Measurements from ENCODE around the gene APEH.

APEH gene

GRCh38 chr3:49661281-49661680 lies 12.9 kb upstream of the APEH start:
- no peak overlapping the region for H3K4me3 ChIP-seq
- peaks cover 0 to 2% (median 0%) of the 10 kb centered on the region in 11 experiments; a peak in 3 of 22 replicates for H3K9me3 ChIP-seq (replicated peaks in 1 of 11)
- peaks cover 27 to 66% (median 56%) of the 10 kb centered on the region in 10 experiments for H3K4me1 ChIP-seq
- 0 out of 22 replicates have a peak overlapping the region, but pooled peaks of 3 of the 11 experiments have one; percentile 5 to 38 (median 30) for H3K4me2 ChIP-seq
- H3K27ac ChIP-seq = no peak overlapping the region
- H3K36me3 ChIP-seq = no peaks in the 10 kb centered on the region
- no peaks in the 10 kb centered on the region; a peak in 2 of 22 replicates for H3K27me3 ChIP-seq
- no peak for TF ChIP-seq Cebpa-rat (IDR thresholded peaks at IDR 0.05)
- no peak overlapping the region for H3K9ac ChIP-seq
- H4K20me1 ChIP-seq = peaks cover 0 to 19% (median 0%) of the 10 kb centered on the region in 11 experiments; a peak in 4 of 22 replicates

- H3K27ac ChIP-seq = no peak overlapping the region
- no peaks in the 10 kb centered on the region for H3K36me3 ChIP-seq
- H3K27me3 ChIP-seq = no peaks in the 10 kb centered on the region; a peak in 1 of 22 replicates
- peaks cover 19 to 58% (median 48%) of the 10 kb centered on the region in 10 experiments for H3K4me1 ChIP-seq
- TF ChIP-seq Cebpa-rat (IDR thresholded peaks at IDR 0.05) = no peak
- H4K20me1 ChIP-seq = peaks cover 0 to 14% (median 0%) of the 10 kb centered on the region in 11 experiments; a peak in 4 of 22 replicates
- H3K9ac ChIP-seq = no peak overlapping the region
- peak overlapping the region in 4 of 11 experiments; percentile 29 to 42 (median 34); a peak in 4 of 22 replicates for H3K4me2 ChIP-seq
- H3K4me3 ChIP-seq = no peak overlapping the region
- H3K9me3 ChIP-seq (replicated peaks in 1 of 11) = no peaks in the 10 kb centered on the region
These were observed 12.1 kb upstream of the APEH start for GRCh38 chr3:49662021-49662420.

- Histone ChIP-seq H4K20me1 (peaks cover 0 to 20% (median 0%) of the 10 kb centered on the region in 11 experiments; a peak in 3 of 22 replicates), H3K4me2 (peak overlapping the region in 6 of 11 experiments; percentile 16 to 48 (median 32); a peak in 8 of 22 replicates), H3K9me3 (replicated peaks in 1 of 11) (no peaks in the 10 kb centered on the region), H3K27ac (no peak overlapping the region), H3K9ac (0 out of 22 replicates have a peak overlapping the region, but pooled peaks of 1 of the 11 experiments have one; percentile 18), H3K27me3 (no peaks in the 10 kb centered on the region), H3K36me3 (no peaks in the 10 kb centered on the region), H3K4me3 (no peak overlapping the region), H3K4me1 (peaks cover 14 to 50% (median 40%) of the 10 kb centered on the region in 10 experiments; a peak in 19 of 20 replicates)
- no peak for TF ChIP-seq Cebpa-rat (IDR thresholded peaks at IDR 0.05)
These were observed 11.3 kb upstream of the APEH start for GRCh38 chr3:49662720-49663413.

GRCh38 chr3:49663831-49664230 lies 10.3 kb upstream of the APEH start:
- Histone ChIP-seq H3K9ac (no peak overlapping the region; a peak in 1 of 22 replicates), H3K4me1 (peaks cover 14 to 49% (median 31%) of the 10 kb centered on the region in 10 experiments; a peak in 19 of 20 replicates), H3K9me3 (replicated peaks in 1 of 11) (no peaks in the 10 kb centered on the region), H4K20me1 (peaks cover 0 to 27% (median 0%) of the 10 kb centered on the region in 11 experiments; a peak in 3 of 22 replicates), H3K27me3 (no peaks in the 10 kb centered on the region), H3K27ac (no peak overlapping the region), H3K4me3 (no peak overlapping the region), H3K4me2 (peak overlapping the region in 5 of 11 experiments; percentile 1 to 53 (median 33); a peak in 7 of 22 replicates), H3K36me3 (no peaks in the 10 kb centered on the region)
- no peak for TF ChIP-seq Cebpa-rat (IDR thresholded peaks at IDR 0.05)

GRCh38 chr3:49664300-49664699 lies 9.9 kb upstream of the APEH start:
- Histone ChIP-seq H3K36me3 (no peaks in the 10 kb centered on the region), H3K9ac (no peak overlapping the region; a peak in 1 of 22 replicates), H3K4me2 (peak overlapping the region in 3 of 11 experiments; percentile 9 to 53 (median 33); a peak in 1 of 22 replicates), H4K20me1 (peaks cover 0 to 30% (median 0%) of the 10 kb centered on the region in 11 experiments; a peak in 6 of 22 replicates), H3K4me1 (peaks cover 14 to 47% (median 30%) of the 10 kb centered on the region in 10 experiments; a peak in 19 of 20 replicates), H3K27me3 (no peaks in the 10 kb centered on the region), H3K9me3 (replicated peaks in 1 of 11) (no peaks in the 10 kb centered on the region), H3K4me3 (no peak overlapping the region), H3K27ac (no peak overlapping the region)
- TF ChIP-seq Cebpa-rat (IDR thresholded peaks at IDR 0.05) = no peak

- no peak for TF ChIP-seq Cebpa-rat (IDR thresholded peaks at IDR 0.05)
- peaks cover 0 to 45% (median 0%) of the 10 kb centered on the region in 11 experiments; a peak in 6 of 22 replicates for H4K20me1 ChIP-seq
- H3K27ac ChIP-seq = no peak overlapping the region
- H3K9ac ChIP-seq = no peak overlapping the region; a peak in 1 of 22 replicates
- H3K4me3 ChIP-seq = no peak overlapping the region
- H3K4me1 ChIP-seq = peaks cover 9 to 40% (median 17%) of the 10 kb centered on the region in 10 experiments; a peak in 15 of 20 replicates
- H3K4me2 ChIP-seq = peak overlapping the region in 2 of 11 experiments; percentile 23 to 43; a peak in 2 of 22 replicates
- H3K36me3 ChIP-seq = no peaks in the 10 kb centered on the region
- no peaks in the 10 kb centered on the region for H3K27me3 ChIP-seq
- no peaks in the 10 kb centered on the region for H3K9me3 ChIP-seq (replicated peaks in 1 of 11)
These were observed 8.2 kb upstream of the APEH start for GRCh38 chr3:49665822-49666519.

GRCh38 chr3:49666592-49666991 lies 7.6 kb upstream of the APEH start:
- H4K20me1 ChIP-seq = peaks cover 0 to 51% (median 0%) of the 10 kb centered on the region in 11 experiments; a peak in 9 of 22 replicates
- peaks cover 9 to 46% (median 17%) of the 10 kb centered on the region in 10 experiments; a peak in 15 of 20 replicates for H3K4me1 ChIP-seq
- no peak for TF ChIP-seq Cebpa-rat (IDR thresholded peaks at IDR 0.05)
- H3K4me3 ChIP-seq = no peak overlapping the region
- no peak overlapping the region for H3K4me2 ChIP-seq
- H3K36me3 ChIP-seq = no peaks in the 10 kb centered on the region
- no peaks in the 10 kb centered on the region for H3K9me3 ChIP-seq (replicated peaks in 1 of 11)
- no peaks in the 10 kb centered on the region for H3K27me3 ChIP-seq
- no peak overlapping the region for H3K9ac ChIP-seq
- no peak overlapping the region for H3K27ac ChIP-seq

- TF ChIP-seq Cebpa-rat (IDR thresholded peaks at IDR 0.05) = no peak
- H4K20me1 ChIP-seq = peaks cover 0 to 52% (median 0%) of the 10 kb centered on the region in 11 experiments; a peak in 9 of 22 replicates
- H3K9ac ChIP-seq = no peak overlapping the region
- H3K27me3 ChIP-seq = no peaks in the 10 kb centered on the region
- no peak overlapping the region for H3K4me3 ChIP-seq
- H3K4me1 ChIP-seq = peaks cover 15 to 44% (median 24%) of the 10 kb centered on the region in 10 experiments; a peak in 19 of 20 replicates
- peak overlapping the region in 3 of 11 experiments; percentile 2 to 18 (median 7); a peak in 1 of 22 replicates for H3K4me2 ChIP-seq
- no peaks in the 10 kb centered on the region for H3K9me3 ChIP-seq (replicated peaks in 1 of 11)
- no peaks in the 10 kb centered on the region for H3K36me3 ChIP-seq
- H3K27ac ChIP-seq = no peak overlapping the region
These were observed 6.3 kb upstream of the APEH start for GRCh38 chr3:49667701-49668413.
